Stimulated activated CD8-positive, alpha-beta memory T cell treated with anti-CD3 and anti-CD28 coated beads, Interleukin-2, amount 100 ng/mL, for 48 hours (primary cell): ENCODE measurements around the gene FZD10.

Source experiments
- DNase-seq, 2 donors: peaks; one replicate each; pipeline ENCODE4 v3.0.0-alpha.2; 2020; ENCODE audit warnings: low read depth in 2 of 2

FZD10 gene

GRCh38 chr12:130179621-130180020, 17.4 kb downstream of the FZD10 start:
- DNase-seq: no peak

DNA sequence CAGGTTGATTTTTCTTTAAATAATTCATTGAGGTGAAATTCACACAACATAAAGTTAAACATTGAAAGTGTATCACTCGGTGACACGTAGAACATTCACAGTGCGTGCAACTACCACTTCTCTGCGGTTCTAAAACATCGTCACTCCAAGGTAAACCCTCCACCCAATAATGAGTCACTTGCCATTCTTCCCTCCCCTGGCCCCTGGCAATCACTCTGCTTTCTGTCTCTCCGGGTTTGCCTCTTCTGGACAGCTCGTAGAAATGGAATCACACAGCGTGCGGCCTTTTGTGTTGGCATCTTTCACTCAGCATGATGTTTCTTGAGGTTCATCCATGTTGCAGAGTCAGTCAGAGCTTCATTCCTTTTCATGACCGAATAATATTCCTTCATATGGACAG, 18.9 kb downstream of the FZD10 start:
- no peak for DNase-seq

DNA sequence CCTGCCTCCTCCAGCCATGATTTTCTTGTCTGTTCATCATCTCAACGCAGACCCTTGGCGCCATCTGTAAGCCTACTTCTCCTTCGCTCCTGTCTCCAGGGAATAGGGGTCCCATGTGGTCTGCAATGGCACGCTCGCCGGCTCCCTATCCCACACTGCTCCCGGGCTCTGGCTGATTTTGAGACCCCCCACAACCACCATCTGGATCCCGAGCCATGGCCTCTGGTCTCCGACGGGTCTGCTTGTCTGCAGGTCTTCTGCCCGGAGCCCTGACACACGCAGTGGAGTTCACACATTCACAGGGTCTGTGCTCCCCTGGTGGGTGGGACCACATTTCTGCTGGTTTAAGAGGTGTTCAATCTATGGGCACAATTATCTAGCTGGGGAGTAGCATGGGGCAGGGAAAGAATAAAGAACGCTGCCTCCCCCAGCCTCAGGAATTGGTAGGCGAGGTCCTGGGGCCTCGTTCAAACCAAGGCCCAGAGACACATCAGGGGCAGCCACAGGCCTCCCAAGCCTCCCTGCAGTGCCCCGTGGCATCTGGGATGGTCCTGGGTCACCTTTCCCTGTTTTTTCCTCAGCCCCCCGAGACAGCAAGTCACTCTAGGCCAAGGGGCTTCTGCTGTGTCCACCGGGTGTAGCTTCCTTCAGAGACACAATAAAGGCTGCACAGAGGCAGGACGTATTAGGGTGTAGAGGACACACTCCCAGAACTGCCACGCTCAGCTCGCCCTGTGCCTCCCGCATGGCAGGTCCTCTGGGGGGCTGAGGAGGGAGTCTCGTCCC, 21.5 kb downstream of the FZD10 start:
- no peak for DNase-seq

DNA sequence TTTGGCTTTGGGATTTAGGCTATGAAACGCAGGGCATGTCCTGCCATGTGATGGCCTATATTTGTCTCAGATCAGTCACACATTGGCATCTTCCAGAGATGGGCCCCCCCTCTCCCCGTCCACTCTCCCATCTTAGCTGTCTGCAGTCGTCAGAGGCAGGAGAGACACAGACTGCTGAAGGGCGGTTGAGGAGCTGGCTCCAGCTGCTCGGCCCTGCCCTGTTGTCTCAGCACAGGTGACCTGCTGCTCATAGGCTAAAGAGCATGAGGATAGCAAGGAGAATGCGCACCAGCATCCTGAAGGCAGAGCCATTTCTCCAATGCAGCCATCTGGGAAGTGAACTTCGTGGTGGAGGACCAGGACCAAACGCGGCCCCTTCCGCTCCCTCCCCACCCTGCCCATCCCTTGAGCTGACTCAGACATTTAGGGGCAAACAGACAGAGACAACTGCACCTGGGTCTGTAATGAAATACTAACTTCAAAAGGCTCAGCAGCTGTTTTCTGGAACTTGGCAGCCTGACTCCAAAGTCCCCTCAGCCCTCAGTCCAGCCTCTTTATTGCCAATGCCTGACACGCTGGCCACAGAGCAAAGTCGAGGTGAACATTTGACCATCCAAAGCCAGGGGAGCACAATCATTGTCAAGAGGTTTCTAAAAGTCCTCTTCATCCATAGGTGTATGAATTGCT, 22.3 kb downstream of the FZD10 start:
- no peak for DNase-seq

DNA sequence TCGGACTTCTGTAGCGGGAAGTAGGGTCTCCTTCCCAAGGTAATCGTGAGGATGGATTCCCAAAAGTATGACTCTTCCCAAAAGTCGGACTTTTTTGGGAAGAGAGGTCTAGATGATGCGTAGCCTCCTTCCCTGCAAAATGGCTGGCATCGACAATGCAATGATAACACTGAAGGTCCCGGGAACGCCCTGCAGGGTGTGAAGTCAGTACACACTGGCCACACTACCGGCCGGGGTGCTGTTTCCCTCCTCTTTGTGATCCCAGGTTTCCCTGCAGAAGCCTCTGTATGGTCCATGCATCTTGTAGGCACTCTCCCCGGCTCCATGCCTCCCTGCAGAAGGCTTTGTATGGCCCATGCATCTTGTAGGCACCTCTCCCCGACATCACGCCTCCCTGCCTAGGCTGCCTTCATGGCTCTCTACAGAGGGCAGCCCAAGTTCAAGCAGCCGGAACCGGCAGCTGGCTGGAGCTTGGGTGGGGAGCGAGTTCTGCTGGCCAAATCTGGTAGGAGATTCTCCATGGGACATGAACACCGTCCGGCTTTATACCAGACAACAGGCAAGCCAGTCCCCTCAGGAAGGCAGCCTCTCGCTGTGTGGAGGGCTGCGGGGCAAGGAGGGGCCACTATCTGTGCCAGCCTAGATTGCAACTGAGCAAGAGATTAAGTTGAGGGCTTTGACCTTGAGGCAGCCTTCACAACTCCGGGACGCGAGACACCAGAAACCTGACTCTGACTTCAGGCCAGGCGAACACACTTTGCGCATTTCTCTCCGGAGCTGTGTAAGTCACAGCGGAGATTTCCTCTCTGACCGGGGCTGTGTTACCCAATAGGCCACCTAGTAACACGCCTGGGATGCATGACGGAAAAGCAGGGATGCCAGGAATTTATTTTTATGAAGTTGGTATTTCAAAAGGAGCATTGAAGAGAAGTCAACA, 23.5 kb downstream of the FZD10 start:
- DNase-seq: no peak

DNA sequence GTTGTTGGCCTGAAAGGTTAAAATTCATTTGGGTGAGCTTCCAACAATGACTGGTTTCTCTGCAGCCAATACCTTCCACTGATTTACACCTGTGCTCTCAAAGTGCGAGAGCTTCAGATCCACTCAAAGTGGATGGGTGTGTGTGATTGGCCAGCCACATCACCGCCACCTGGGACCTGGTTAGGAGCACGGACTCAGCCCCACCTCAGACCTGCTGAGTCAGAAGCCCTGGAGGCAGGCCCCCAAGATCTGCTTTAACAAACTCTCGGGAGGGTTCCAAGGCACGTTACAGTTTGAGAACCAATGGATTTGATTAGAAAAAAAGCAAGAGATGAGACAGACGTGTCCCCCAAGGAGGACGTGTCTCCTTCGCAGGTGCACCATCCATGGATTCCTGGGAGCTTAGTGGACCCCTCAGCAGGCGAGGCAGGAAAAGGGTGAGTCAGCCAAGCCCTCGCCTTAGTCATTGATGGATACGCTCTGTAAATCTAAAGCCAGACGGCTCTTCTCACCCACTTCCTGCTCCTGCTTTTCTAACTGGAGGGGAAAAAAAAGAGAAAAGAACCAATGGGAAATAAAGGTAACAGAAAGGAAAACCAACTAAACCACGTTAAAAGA, 24.5 kb downstream of the FZD10 start:
- no peak for DNase-seq

DNA sequence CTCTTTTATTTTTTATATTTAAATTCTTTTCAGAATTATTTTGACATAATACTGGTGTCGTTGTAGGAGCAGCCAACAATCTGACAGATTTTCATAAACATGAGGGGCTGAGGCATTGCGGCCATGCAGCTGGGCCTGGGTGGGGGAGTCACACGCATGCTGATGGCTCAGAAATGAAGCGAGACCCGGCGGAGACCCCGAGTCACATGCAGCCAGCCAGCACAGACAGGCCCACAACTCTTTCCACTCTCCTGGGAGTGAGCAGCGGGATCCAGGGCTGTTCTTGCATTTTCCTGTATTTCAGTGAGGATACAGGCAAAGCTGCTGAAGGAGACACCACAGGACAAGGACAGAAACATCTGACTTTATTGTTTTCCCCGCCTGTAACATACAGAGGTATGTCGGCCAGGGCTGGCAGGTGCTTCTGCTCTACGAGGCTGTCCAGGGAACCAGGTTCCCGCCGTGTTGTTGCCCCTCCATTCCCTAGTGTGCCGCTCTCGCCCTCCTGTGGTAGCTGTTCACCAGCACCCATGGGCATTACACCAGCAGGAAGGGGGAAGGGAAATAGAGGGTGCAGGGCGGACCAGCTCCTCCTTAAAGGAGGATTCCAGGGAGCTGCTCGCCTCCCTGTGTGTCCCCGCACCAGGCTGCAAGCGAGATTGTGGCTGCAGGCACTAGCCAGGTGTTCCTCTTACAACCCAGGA, 30.5 kb downstream of the FZD10 start:
- no peak for DNase-seq

DNA sequence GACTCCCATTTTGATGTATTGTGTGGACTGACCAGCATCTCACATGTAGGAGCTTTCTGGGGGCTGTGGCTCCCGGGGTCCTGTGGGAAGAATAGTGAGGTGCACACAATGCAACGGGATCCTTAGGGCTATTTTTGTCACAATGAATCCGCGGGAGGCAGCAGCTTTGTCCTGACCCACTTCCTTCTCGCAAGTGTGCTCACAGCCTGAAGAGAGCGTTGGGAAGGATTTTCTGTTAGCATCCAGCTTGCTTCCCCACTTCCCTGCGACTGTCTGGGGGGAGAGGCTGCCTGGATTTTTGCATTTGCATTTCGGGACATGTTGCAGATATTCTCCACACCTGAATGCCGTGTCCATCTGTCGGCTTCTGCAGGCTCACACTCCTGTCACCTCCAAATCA, 31.9 kb downstream of the FZD10 start:
- no peak for DNase-seq

GRCh38 chr12:130195369-130195768, 33.1 kb downstream of the FZD10 start:
- DNase-seq: no peak

- DNase-seq: no peak
These were observed 33.5 kb downstream of the FZD10 start for GRCh38 chr12:130195776-130196175.

GRCh38 chr12:130196827-130197226, 34.6 kb downstream of the FZD10 start:
- DNase-seq: no peak

DNA sequence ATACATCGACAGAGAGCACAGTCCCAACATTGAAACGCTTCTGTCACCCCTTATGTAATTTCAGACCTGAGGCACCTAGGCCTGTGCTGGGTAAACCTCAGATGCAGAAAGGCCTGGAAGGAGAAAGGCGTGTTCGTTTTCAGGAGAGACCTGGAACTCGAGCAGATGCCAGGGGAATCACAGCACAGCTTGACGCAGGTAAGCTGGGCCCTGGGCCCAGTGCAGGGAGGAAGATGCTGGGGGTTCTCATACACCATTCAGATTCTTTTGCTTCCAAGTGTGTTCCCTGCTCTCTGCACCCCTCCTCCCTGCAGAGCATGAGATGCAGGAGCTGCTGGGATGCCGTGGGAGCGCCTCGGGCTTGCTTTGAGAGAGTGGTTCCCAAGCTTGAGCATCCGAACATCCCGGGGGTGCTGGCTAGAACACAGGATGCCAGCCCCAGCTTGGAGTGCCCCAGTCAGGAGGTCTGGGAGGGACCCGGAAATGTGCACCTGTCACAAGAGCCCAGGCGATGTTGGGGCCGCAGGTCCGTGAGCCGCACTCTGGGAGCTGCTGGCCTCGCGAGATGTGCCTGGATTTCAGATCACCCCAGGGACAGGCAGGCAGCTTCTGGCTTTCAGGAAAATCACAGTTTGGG, 35.9 kb downstream of the FZD10 start:
- DNase-seq: no peak

- DNase-seq: no peak
These were observed 36.4 kb downstream of the FZD10 start for GRCh38 chr12:130198663-130199060.

DNA sequence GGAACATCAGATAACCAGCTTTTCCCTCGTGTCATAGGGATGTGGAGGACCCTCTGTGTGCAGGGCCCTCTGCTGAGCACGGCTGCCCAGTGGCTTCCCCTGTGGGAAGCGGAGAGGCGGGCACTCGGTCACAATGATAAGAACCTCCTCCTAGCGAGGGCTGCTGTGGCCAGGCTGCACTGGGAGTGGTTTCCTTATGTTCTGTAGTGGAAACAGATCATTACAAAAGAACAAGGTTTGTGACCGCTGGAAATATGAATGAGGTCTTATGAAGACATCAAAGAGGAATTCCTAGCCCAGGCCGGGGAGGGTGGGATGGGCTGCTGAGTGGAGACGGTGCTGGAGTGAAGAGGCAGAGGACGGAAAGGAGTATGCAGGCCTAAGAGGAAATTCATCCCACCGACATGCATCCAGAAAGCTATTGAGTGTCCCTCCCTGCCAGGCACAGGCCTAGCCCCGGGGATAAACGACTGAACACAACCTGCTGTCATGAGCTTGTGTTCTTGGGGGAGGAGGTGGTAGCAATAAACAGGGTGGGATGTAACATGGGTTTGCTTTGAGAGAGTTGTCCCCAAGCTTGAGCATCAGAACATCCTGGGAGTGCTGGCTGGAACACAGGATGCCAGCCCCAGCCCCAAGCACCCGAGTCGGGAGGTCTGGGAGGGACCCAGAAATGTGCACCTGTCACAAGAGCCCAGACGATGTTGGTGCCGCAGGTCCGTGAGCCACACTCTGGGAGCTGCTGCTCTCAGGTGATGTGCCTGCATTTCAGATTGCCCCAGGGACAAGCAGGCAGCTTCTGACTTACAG, 37.5 kb downstream of the FZD10 start:
- DNase-seq: no peak

DNA sequence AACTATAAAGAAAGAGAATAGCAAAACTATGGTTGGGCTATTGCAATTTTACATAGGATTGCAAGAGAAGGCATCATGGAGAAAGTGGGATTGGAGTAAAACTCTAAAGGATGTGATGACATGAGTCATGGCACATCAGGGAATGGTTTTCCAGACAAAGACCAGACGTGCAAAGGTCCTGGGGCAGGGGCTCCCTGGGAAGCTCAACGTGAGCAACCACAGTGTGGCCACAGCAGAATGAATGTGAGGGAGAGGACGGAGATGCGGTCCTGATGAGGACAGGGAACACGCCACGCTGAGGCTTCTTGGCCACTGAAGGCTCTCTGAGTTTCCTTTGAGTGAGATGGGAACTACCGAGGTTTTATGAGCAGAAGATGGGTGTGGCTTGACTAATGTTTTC, 38.2 kb downstream of the FZD10 start:
- no peak for DNase-seq

GRCh38 chr12:130201037-130201436, 38.8 kb downstream of the FZD10 start:
- no peak for DNase-seq

DNA sequence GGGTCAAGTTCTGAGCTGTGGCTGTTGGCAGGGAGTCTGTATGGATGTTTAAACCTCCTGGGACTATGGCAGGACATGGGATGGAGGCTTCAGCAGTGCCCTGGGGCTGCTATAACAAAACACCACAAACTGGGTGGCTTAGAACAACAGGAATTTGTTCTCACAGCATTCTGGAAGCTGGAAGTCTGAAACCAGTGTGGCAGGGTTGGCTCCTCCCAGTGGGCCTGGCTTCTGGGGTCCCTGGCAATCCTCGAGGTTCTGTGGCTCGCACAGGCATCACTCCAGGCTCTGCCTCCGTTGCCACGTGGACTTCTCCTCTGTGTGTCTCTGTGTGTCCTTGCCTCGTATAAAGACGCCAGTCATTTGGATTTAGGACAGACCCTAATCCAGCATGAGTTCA, 39.9 kb downstream of the FZD10 start:
- DNase-seq: no peak

- no peak for DNase-seq
These were observed 40.9 kb downstream of the FZD10 start for GRCh38 chr12:130203151-130203550.

GRCh38 chr12:130204541-130204953, 42.3 kb downstream of the FZD10 start:
- DNase-seq: no peak

DNA sequence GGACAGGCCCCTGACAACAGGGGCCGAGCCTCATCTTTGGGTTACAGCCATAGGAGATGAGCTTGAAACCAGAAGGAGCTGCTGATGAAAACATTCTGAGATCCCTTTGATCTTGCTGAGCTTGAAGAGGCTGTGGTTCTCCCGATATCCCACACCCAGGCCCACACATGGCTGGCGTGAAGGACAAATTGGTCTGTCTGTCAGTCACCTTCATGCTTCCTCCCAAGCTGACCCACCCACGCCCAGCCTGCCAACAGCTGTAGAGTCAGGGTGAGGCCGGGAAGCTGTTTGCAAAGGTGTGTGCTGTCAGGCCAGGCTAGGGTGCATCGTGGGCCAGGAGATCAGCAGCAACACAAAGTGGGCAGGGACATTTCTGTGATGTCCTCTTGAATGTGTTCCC, 43.2 kb downstream of the FZD10 start:
- no peak for DNase-seq
